ENCODE results near the gene RIC8B.

RIC8B gene

DNA sequence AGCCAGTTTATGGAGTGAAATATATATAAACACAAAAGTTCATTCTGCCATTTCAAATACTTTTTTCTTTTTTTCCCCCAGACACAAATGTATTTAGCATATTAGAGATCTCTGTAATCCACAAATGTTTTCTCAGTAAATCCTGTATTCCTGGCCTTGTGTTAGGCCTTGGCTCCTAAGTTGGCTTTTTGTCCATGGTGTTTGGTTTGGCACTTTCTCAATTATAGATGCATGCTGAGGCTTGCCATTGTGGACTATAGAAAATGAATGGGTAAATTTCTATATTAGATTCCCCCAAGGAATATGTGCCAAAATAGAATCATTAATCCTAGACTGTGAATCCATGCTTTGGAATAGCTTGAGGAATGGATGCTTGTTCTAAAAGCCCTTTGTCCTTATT, 17.0 kb downstream of the RIC8B start:
- H3K27ac ChIP-seq: no peak overlapping the region
- no peak for DNase-seq (ENCODE audit: low read depth, low spot score)

- no peak for DNase-seq (ENCODE audit: low read depth, low spot score)
- H3K27ac ChIP-seq: no peak overlapping the region
Observed at GRCh38 chr12:106794369-106794768, 19.9 kb downstream of the RIC8B start.

DNA sequence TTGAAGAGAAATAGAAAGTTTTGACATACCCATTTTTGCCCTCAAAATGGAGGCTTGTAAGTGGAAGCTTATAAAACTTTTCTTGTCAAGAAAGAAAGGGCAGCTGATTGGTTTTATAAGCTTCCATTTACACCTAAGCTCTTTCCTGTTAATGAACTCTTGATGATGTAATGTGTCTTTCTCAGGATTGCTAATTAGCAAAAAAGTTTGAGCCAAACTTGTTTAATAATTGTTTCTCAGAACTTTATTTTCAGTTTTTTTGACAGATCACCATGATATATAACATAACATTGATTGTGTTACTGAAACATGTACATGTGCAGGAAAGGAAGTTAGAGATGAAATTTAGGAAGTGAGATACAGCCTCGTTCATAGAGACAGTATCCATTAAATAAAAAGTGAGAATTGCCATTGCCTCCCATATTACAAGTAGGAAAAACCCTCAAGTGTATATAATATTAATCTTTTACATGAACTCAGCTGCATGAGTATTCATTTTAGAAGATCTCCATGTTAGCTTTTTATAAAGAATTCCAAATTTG, 26.8 kb downstream of the RIC8B start:
- DNase-seq (ENCODE audit: low read depth, low spot score): no peak
- H3K27ac ChIP-seq: no peak overlapping the region

GRCh38 chr12:106801830-106802533, 27.5 kb downstream of the RIC8B start:
- DNase-seq (ENCODE audit: low read depth, low spot score): no peak
- no peak overlapping the region for H3K27ac ChIP-seq

DNA sequence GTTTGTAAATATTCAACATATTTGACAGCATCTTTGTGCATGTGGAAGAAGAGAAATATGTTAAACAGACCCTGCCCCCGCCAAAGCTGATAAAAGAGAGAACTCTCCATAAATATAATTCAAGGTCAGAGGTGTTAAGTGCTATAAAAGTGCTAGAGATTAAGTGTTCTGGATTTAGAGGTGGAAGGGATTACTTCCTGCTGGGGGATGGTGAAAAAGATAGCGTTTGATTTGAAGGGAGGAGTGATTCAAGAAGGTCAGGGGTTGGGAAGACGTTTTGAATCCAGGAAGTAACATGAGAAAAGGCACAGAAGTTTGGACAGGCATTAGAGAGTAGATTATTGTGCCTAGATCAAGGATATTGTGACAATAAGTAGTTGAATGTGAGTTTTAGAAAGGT, 30.2 kb downstream of the RIC8B start:
- DNase-seq (ENCODE audit: low read depth, low spot score): no peak
- H3K27ac ChIP-seq: no peak overlapping the region

- no peak overlapping the region for H3K27ac ChIP-seq
- no peak for DNase-seq (ENCODE audit: low read depth, low spot score)
Observed at GRCh38 chr12:106814714-106815113, 40.2 kb downstream of the RIC8B start.

DNA sequence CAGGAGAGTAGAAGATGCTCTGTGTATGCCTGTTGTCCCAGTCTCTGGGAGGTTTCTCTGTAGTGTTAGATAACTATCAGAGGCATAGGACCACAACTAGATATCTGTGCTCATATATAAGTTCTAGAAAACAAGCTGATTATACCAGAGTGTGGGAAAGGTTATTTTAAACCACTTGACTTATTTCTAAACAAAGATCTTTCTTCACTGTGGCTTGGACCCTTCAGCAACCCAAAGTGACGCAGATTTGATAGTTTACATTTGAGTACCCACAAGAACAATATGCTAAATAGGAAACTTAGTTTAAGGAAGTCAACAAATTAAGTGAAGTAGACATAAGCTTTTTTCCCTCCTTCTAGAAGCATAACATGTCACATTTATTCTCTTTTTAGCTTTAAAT, 41.3 kb downstream of the RIC8B start:
- no peak overlapping the region for H3K27ac ChIP-seq
- DNase-seq (ENCODE audit: low read depth, low spot score): no peak

DNA sequence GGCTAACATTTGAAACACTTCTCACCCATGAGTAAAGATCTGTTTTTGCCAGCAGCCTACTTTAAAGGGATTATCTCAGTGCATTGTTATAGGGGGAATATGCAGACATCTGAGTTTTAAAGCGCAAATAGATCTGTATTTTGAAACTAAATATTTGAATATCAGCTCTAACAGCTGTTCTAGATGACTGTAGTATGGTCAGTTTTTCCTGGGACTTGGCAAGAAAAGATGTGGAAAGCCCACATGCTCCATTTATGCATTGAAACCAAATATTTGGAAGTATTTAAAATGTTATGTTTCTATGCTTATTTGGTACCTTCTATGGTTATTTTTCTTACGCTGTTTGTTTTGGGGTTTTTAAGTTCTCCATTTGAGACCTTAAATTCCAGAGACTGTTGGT, 41.7 kb downstream of the RIC8B start:
- no peak overlapping the region for H3K27ac ChIP-seq
- no peak for DNase-seq (ENCODE audit: low read depth, low spot score)

GRCh38 chr12:106819991-106820390, 45.5 kb downstream of the RIC8B start:
- no peak for DNase-seq (ENCODE audit: low read depth, low spot score)
- no peak overlapping the region for H3K27ac ChIP-seq

DNA sequence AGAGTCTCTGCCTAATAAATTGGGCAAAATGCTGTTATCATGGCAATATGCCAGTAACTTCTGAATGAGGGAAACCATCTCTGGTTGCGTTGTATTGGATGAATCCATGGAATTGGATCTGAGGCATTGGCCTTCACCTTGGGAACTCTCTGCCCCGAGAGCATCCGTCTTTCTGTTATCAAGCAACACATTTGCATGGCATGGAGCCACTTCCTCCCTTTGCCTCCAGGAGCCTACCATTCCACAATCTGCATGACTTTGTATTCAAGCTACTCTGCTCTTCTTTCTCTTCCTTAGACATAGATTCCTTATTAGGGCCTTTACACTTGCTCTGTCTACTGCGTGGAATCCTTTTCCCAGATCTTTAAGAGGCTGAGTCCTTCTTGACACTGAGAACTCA, 57.2 kb downstream of the RIC8B start:
- DNase-seq (ENCODE audit: low read depth, low spot score): no peak
- no peak overlapping the region for H3K27ac ChIP-seq

DNA sequence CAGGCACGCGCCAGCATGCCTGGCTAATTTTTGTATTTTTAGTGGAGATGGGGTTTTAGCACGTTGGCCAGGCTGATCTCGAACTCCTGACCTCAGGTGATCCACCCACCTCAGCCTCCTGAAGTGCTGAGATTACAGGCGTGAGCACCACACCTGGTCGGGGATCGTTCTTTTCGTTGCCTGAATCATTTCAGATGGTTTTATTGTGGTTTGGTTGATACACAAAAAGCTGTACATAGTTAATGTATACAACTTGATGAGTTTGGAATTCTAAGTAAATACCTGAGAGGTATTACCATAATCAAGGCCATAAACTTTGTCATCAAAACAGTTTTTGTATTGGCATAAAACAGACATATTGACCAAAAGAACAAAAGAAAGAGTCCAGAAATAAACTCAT, 63.3 kb downstream of the RIC8B start:
- no peak for DNase-seq (ENCODE audit: low read depth, low spot score)
- no peak overlapping the region for H3K27ac ChIP-seq

GRCh38 chr12:106839333-106839732, 64.9 kb downstream of the RIC8B start:
- DNase-seq (ENCODE audit: low read depth, low spot score): no peak
- H3K27ac ChIP-seq: no peak overlapping the region

GRCh38 chr12:106840243-106840642, 65.8 kb downstream of the RIC8B start:
- no peak for DNase-seq (ENCODE audit: low read depth, low spot score)
- H3K27ac ChIP-seq: no peak overlapping the region

DNA sequence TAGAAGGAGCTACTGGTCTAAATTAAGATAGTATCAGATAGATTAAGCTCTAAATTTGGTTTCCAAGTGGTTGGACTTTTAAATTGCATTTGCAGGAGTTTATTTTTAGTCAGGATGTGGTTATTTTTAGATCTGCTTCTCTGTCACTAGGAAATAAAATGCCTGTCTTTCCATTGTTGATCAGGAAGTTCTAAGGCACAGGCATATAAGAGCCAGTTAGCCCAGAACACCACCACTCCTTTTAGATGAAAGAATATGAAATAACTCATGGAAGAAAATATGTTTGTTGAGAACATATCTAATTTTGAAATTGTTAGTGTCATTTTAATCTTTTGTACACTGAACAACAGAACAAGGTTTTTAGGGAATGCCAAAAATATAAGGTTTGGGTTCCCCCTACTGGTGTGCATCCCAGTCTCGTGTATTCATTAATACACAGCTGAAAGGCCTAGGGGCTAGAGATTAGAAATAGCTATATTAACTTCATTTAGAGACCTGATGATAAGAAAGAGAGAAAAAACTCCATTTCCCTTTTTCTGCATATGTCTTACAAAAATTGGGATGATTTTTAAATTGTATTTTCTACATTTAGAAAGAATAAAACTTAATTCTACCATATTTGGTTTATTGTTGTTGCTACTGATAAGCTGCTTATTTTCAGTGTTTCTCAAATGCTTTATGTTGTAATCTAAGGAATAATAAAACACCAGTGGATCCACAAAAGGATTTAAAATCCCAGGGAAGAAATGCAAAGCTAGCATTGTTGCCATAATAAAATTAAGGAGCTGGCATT, 67.2 kb downstream of the RIC8B start:
- no peak overlapping the region for H3K27ac ChIP-seq

DNA sequence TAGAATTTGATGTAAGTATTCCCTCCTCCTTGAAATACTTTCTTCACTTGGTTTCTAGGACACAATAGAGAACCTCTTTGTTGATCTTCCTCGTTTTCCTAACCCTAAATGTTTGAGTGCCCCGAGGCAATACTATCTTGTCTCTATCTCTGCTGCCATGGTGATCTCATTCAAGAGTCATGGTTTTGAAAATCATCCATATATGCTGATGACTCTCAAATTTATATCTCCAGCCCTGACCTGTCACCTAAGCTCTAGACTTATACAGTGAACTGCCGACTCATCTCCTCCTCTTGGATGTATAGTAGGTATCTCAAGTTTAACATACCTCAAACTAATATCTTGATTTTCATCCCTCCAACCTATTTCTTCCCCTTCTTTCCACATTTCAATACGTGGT, 71.4 kb downstream of the RIC8B start:
- no peak for DNase-seq (ENCODE audit: low read depth, low spot score)
- H3K27ac ChIP-seq: no peak overlapping the region

More for the DNA sequence above, 67.2 kb downstream of the RIC8B start:
- no peak for DNase-seq (ENCODE audit: low read depth, low spot score)

- H3K27ac ChIP-seq: no peak overlapping the region
- DNase-seq (ENCODE audit: low read depth, low spot score): no peak
Observed at GRCh38 chr12:106847861-106848260, 73.4 kb downstream of the RIC8B start.

DNA sequence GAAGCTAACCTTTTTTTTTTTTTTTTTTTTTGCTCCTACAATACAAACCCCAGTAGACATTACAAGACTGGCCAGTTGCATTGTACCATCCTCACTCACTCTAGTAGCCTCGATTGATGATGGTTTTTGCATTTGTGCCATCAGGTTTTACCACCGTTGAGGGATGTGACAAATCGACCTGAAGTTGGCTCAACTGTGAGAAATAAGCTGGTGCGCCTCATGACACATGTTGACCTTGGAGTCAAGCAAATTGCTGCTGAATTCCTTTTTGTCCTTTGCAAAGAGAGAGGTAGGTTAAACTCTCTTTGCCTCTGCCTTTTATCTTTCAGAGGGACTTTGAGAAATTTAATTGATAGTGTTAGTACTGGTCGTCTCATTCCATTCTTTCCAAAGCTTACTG, 76.8 kb downstream of the RIC8B start:
- DNase-seq (ENCODE audit: low read depth, low spot score): no peak
- no peak overlapping the region for H3K27ac ChIP-seq

DNA sequence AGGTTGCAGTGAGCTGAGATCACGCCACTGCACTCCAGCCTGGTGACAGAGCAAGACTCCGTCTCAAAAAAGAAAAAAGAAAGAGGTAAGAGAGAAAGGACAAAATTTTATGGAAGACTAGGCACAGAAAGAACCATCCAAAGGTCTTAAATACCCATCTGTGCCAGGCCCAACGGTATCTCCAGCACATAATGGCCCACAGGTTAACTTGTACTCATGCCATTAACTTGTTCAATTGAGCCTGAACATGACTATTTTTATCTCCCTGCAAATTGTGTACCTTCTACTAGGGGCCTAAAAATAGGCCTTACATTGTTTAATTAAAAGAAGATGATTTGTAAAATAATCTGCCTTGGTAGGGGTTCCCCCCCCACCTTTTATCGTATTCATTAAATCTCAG, 80.2 kb downstream of the RIC8B start:
- DNase-seq (ENCODE audit: low read depth, low spot score): no peak
- H3K27ac ChIP-seq: no peak overlapping the region

GRCh38 chr12:106855221-106855758, 80.8 kb downstream of the RIC8B start:
- H3K27ac ChIP-seq: no peak overlapping the region
- DNase-seq (ENCODE audit: low read depth, low spot score): no peak

- DNase-seq (ENCODE audit: low read depth, low spot score): no peak
Observed at GRCh38 chr12:106861984-106862916, 87.8 kb downstream of the RIC8B start.

More at GRCh38 chr12:106861984-106862916, 87.8 kb downstream of the RIC8B start:
- H3K27ac ChIP-seq: no peak overlapping the region
